ENCODE results near the gene MED1.
"Not testable (repeated sequence)": the region's sequence is repeated elsewhere in the genome, so short reads cannot be mapped to it uniquely, and the experiment has no call there.

The MED1 gene, protein sequence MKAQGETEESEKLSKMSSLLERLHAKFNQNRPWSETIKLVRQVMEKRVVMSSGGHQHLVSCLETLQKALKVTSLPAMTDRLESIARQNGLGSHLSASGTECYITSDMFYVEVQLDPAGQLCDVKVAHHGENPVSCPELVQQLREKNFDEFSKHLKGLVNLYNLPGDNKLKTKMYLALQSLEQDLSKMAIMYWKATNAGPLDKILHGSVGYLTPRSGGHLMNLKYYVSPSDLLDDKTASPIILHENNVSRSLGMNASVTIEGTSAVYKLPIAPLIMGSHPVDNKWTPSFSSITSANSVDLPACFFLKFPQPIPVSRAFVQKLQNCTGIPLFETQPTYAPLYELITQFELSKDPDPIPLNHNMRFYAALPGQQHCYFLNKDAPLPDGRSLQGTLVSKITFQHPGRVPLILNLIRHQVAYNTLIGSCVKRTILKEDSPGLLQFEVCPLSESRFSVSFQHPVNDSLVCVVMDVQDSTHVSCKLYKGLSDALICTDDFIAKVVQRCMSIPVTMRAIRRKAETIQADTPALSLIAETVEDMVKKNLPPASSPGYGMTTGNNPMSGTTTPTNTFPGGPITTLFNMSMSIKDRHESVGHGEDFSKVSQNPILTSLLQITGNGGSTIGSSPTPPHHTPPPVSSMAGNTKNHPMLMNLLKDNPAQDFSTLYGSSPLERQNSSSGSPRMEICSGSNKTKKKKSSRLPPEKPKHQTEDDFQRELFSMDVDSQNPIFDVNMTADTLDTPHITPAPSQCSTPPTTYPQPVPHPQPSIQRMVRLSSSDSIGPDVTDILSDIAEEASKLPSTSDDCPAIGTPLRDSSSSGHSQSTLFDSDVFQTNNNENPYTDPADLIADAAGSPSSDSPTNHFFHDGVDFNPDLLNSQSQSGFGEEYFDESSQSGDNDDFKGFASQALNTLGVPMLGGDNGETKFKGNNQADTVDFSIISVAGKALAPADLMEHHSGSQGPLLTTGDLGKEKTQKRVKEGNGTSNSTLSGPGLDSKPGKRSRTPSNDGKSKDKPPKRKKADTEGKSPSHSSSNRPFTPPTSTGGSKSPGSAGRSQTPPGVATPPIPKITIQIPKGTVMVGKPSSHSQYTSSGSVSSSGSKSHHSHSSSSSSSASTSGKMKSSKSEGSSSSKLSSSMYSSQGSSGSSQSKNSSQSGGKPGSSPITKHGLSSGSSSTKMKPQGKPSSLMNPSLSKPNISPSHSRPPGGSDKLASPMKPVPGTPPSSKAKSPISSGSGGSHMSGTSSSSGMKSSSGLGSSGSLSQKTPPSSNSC (N-terminal part only)

DNA sequence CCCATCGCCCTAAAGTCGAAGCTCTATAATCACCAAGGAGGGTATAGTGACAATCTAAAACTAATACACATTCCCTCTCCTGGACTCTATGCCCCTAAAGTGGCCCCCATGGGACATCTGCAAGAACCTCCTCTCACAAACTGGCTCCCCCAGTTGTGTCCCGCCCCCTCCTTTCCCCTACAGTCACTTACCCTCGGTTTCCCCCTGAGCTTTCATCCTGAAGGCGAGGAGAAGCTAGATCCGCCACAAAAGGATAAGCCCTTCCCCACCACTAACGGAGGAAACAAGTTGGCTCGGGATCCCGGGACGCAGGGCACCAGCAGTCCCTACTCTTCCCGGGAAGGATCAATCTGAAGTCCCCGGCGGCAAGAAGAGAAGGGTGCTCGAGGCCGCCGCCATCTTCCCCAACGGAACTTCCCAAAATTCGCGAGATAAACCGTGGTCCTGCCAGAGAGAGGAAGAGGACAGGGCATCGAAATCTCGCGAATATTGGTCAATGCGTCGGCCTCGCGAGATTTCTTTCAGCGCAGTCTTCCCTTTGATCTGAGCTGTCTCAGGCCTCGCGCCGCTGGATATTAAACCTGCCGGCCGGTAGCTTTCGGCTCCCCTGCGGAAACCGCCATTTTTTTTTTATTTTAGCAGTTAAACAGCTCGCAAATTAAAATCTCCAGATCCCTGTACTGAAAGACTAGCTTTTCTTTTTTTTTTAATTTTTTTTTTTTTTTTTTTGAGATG is at the start of gene MED1:
MED1 (minus strand) TSS at position 417 of the 735 bp plus-strand sequence; CDS start at position 216, 201 bp downstream.
- peak within 1 kb of the TSS; percentile 83 for H3K4me3 ChIP-seq (ENCODE audit: control insufficient read depth, low read depth, low read length)

DNA sequence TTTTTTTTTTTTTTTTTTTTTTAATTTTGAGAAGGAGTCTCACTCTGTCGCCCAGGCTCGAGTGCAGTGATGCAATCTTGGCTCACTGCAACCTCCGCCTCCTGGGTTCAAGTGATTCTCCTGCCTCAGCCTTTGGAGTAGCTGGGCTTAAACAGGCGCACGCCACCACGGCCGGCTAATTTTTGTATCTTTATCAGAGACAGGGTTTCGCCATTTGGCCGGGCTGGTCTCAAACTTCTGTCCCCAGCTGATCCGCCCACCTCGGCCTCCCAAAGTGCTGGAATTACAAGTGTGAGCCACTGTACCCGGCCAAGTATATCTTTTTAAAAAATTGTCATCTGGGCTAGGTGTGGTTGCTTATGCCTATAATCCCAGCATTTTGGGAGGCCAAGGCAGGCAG is 45.9 kb upstream of the MED1 start:
- H3K4me3 ChIP-seq (ENCODE audit: control insufficient read depth, low read depth, low read length); DNase-seq (ENCODE audit: low read depth): not testable (repeated sequence)

More for the DNA sequence above, at the start of gene MED1:
- TF ChIP-seq, protein P1, sequence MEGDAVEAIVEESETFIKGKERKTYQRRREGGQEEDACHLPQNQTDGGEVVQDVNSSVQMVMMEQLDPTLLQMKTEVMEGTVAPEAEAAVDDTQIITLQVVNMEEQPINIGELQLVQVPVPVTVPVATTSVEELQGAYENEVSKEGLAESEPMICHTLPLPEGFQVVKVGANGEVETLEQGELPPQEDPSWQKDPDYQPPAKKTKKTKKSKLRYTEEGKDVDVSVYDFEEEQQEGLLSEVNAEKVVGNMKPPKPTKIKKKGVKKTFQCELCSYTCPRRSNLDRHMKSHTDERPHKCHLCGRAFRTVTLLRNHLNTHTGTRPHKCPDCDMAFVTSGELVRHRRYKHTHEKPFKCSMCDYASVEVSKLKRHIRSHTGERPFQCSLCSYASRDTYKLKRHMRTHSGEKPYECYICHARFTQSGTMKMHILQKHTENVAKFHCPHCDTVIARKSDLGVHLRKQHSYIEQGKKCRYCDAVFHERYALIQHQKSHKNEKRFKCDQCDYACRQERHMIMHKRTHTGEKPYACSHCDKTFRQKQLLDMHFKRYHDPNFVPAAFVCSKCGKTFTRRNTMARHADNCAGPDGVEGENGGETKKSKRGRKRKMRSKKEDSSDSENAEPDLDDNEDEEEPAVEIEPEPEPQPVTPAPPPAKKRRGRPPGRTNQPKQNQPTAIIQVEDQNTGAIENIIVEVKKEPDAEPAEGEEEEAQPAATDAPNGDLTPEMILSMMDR (conservative IDR thresholded peaks at IDR 0.05; ENCODE audit: control insufficient read depth, insufficient read depth, low read depth, low read length): no peak
- peak; percentile 99 for DNase-seq (ENCODE audit: low read depth)

DNA sequence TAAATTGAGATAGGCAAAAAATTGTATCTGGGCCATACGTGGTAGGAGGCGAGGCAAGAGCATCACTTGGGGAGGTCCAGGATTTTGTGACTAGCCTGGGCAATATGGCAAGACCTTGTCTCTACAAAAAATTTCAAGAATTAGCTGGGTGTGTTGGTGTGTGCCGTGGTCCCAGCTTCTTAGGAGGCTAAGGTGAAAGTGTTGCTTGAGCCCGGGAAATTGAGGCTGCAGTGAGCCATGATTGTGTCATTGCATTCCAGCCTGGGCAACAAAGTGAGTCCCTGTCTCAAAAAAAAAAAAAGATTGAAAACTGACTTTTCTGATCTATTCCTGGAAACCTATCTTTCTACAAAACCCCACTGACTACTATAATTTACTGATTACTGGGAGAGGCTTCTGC is 36.9 kb upstream of the MED1 start:
- TF ChIP-seq, protein P1 (conservative IDR thresholded peaks at IDR 0.05; ENCODE audit: control insufficient read depth, insufficient read depth, low read depth, low read length): no peak
- H3K4me3 ChIP-seq (ENCODE audit: control insufficient read depth, low read depth, low read length): no peak overlapping the region
- peak; percentile 8 for DNase-seq (ENCODE audit: low read depth)

DNA sequence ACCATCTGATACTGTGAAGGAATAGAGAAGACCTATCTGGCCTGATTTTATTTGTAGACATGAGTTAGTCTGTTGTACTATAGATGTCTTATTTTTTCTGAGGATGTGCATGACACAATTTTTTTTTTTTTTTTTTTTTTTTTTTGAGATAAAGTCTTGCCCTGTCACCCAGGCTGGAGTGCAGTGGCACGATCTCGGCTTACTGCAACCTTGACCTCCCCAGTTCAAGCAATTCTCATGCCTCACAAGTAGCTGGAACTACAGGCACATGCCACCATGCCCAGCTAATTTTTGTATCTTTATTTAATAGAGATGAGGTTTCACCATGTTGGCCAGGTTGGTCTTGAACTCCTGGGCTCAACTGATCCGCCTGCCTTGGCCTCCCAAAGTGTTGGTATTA is 36.4 kb upstream of the MED1 start:
- not testable (repeated sequence) for DNase-seq (ENCODE audit: low read depth); H3K4me3 ChIP-seq (ENCODE audit: control insufficient read depth, low read depth, low read length)

DNA sequence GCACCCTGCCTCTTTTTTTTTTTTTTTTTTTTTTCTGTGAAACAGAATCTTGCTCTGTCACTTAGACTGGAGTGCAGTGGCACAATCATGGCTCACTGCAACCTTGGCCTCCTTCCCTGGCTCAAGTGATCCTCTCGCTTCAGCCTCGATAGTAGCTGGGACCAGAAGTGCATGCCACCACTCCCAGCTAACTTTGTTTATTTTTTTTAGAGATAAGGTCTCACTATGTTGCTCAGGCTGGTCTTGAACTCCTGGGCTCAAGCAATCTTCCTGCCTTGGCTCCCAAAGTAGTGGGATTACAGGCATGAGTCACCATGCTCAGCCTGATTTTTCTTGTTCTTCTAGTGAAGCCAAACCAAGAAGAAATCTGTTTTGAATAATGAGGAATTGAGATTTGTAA is 35.2 kb upstream of the MED1 start:
- TF ChIP-seq, protein P1 (conservative IDR thresholded peaks at IDR 0.05; ENCODE audit: control insufficient read depth, insufficient read depth, low read depth, low read length): no peak
- H3K4me3 ChIP-seq (ENCODE audit: control insufficient read depth, low read depth, low read length): no peak overlapping the region
- DNase-seq (ENCODE audit: low read depth): peak; percentile 66

DNA sequence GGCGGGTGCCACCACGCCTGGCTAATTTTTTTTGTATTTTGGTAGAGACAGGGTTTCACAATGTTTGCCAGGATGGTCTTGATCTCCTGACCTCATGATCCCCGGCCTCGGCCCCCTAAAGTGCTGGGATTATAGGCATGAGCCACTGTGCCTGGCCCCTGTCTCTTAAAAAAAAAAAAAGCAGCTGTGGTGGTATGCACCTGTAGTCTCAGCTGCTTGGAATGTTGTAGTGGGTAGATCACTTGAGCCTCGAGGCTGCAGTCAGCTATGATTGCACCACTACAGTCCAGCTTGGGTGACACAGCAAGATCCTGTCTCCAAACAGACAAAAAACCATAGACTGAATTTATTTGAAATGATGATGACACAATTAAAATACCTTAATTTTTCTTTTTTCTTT is 34.5 kb upstream of the MED1 start:
- peak; percentile 91 for DNase-seq (ENCODE audit: low read depth)
- no peak overlapping the region for H3K4me3 ChIP-seq (ENCODE audit: control insufficient read depth, low read depth, low read length)
- TF ChIP-seq, protein P1 (conservative IDR thresholded peaks at IDR 0.05; ENCODE audit: control insufficient read depth, insufficient read depth, low read depth, low read length): no peak

DNA sequence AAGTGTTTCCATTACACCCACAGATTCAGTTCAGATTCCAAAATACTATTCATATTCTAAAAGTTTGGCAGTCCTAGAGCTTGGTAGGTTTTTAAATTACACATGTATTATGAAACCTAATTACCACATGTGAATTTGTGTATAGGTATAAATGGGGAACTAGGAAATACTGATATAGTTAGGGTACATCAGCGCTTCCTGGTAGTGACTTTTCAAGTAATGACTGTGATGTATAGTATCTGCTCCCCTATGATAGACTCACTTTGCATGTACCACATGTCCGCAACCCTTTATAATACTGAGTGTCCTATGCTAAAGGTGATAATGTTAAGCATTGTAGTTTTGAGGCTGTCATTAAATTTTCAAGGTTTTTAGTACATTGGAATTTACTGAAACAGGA is 33.1 kb upstream of the MED1 start:
- TF ChIP-seq, protein P1 (conservative IDR thresholded peaks at IDR 0.05; ENCODE audit: control insufficient read depth, insufficient read depth, low read depth, low read length): no peak
- H3K4me3 ChIP-seq (ENCODE audit: control insufficient read depth, low read depth, low read length): no peak overlapping the region
- DNase-seq (ENCODE audit: low read depth): no peak

All from fibroblast of mammary gland (primary cell).